ENCODE data around the gene NEK10. TPM values are rescaled to one million over a fixed set of nuclear protein-coding genes. Genes with fewer than 3 reads are reported as not detected.

NEK10 gene
- total RNA-seq, 1 donor from 2014 or later = 4.2 TPM

DNA sequence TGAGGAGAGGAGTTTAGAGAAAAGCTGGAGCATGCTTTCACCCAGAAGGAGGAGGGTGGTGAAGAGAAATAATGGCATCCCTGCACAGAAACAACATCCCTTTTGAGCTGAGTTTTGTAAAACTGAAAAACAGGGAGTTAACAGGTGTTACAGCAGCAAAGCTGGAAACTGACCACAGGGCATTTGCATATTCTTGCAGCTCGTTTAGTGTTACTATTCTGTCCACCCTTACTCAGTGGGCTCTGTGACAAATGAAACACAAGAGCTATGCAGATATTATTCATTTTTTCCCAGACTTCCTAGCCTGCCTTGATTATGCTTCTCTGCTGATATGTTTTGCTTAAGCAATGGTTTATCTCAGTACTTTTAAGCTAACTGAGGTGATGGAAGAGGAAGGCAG lies 272.0 kb downstream of the NEK10 start:
- Mint-ChIP-seq H3K27ac (no peak overlapping the region), H3K27me3 (no peaks in the 10 kb centered on the region), H3K4me3 (no peak overlapping the region), H3K9me3 (no peaks in the 10 kb centered on the region), H3K36me3 (peaks cover 3% of the 10 kb centered on the region), H3K4me1 (ENCODE audit: unreplicated experiment) (peaks cover 9% of the 10 kb centered on the region)
- TF ChIP-seq, protein P1, sequence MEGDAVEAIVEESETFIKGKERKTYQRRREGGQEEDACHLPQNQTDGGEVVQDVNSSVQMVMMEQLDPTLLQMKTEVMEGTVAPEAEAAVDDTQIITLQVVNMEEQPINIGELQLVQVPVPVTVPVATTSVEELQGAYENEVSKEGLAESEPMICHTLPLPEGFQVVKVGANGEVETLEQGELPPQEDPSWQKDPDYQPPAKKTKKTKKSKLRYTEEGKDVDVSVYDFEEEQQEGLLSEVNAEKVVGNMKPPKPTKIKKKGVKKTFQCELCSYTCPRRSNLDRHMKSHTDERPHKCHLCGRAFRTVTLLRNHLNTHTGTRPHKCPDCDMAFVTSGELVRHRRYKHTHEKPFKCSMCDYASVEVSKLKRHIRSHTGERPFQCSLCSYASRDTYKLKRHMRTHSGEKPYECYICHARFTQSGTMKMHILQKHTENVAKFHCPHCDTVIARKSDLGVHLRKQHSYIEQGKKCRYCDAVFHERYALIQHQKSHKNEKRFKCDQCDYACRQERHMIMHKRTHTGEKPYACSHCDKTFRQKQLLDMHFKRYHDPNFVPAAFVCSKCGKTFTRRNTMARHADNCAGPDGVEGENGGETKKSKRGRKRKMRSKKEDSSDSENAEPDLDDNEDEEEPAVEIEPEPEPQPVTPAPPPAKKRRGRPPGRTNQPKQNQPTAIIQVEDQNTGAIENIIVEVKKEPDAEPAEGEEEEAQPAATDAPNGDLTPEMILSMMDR (conservative IDR thresholded peaks at IDR 0.05) = no peak
- DNase-seq (ENCODE audit: extremely low spot score, unreplicated experiment) = no peak

DNA sequence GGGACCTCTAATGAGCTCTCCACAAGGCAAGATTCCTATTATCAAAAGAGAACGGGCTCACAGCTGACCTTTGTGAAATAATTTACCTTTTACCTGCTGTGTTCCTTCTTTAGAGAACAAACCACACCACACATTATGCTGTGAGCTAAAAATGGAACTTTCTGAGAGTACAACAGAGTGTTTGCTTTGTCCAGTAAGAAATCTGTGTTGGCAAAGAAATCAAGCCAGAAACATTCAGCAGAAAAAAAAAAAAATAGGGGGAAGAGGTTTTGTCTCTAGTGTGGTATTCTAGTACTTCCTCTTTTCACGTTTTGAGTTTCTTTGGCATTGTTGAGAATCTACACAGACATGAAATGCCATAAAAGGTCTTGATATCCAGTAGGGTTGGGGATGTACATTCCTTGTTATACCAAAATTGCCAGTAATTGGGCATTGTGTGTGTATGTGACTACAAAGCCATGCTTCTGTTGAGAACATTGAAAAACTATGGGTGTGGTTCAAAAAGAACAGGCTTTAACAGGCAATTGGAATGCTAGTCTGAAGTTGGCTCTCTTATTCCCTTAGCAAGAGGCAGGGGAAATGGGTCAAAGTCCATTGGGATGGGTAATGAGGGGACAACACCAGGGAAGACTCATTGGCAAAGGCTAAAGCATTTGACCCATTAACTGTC lies 273.5 kb downstream of the NEK10 start:
- H3K4me1 Mint-ChIP-seq (ENCODE audit: unreplicated experiment) = peaks cover 9% of the 10 kb centered on the region
- DNase-seq (ENCODE audit: extremely low spot score, unreplicated experiment) = no peak
- no peak overlapping the region for H3K27ac Mint-ChIP-seq
- no peak overlapping the region for H3K4me3 Mint-ChIP-seq
- H3K27me3 Mint-ChIP-seq = no peaks in the 10 kb centered on the region
- peaks cover 4% of the 10 kb centered on the region for H3K9me3 Mint-ChIP-seq
- TF ChIP-seq, protein P1 (conservative IDR thresholded peaks at IDR 0.05) = no peak
- H3K36me3 Mint-ChIP-seq = peaks cover 3% of the 10 kb centered on the region

DNA sequence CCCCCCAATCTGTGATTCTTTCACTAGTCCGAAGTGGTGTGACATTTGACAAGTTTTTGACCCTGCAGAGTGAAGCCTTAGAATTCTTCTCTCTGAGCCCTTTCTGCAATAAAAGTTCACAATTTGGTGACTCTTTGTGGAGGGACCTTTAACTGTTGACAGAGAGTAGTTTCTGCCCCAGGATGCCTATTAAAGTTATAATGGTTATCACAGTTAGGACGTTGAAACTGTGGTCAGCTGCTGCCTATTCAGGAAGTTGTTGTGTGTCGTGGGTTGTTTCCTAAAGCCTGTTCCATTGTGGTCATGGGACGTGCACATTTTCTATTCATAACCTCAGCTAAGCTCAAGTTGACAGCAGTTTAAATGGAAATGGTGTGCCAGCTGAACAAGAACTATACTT lies 274.5 kb downstream of the NEK10 start:
- H3K4me1 Mint-ChIP-seq (ENCODE audit: unreplicated experiment) = peaks cover 9% of the 10 kb centered on the region
- no peaks in the 10 kb centered on the region for H3K36me3 Mint-ChIP-seq
- DNase-seq (ENCODE audit: extremely low spot score, unreplicated experiment) = no peak
- TF ChIP-seq, protein P1 (conservative IDR thresholded peaks at IDR 0.05) = no peak
- H3K27me3 Mint-ChIP-seq = no peaks in the 10 kb centered on the region
- no peak overlapping the region for H3K4me3 Mint-ChIP-seq
- peaks cover 4% of the 10 kb centered on the region for H3K9me3 Mint-ChIP-seq
- H3K27ac Mint-ChIP-seq = no peak overlapping the region

DNA sequence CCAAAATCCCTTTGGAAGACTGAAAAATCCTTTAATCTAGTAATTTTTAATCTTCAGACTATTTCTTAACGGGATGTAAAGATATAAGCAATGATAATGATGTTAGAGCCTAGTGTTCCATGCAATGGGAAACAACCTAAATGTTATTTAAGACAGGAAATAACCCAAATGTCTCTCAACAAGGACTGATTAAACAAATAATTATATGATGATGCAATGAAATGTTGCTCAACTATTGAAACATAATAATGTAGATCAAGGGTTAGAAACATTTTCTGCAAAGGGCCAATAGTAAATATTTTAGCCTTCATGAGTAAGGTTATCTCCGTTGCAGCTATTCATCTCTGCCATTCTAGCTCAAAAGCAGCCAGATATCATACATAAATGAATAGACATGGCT lies 275.4 kb downstream of the NEK10 start:
- Mint-ChIP-seq H3K27ac (no peak overlapping the region), H3K36me3 (no peaks in the 10 kb centered on the region), H3K4me1 (ENCODE audit: unreplicated experiment) (peaks cover 9% of the 10 kb centered on the region), H3K9me3 (peaks cover 4% of the 10 kb centered on the region), H3K27me3 (no peaks in the 10 kb centered on the region), H3K4me3 (no peak overlapping the region)
- TF ChIP-seq, protein P1 (conservative IDR thresholded peaks at IDR 0.05) = no peak
- no peak for DNase-seq (ENCODE audit: extremely low spot score, unreplicated experiment)

DNA sequence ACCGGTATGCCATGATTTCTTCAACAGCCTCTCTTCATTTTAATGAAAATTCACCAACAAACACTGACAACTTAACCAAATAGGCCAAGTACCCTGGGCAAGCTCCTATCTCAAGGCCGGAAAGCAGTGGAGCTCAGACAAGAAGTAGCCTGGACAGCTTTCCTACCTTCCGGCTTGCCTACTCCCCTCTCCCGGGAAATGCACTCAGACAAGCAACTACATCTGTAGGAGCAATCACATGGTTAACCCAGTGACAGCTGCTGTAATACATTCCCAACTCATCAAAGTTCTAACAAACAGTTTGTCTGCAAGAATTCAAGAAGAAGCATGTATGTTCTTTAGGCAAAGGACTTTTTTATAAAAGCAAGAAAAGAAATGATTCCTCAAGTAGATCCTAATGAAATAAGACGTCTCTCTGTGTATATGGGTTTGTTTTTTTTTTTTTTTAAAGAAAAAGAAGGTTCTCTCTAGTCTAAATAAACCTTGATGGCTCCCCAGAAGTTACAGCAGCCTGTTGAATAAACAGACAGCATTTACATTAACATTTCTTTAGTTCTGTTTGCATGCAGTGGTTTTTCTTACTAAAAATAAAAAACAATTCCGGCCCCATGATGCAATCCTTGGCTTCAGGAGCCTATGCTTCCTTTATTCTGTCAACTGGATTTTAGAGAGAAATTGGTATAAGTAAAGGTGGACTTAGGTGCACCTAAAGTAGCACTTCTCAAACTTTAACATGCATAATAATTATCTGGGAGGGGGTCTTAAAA lies 278.7 kb downstream of the NEK10 start:
- TF ChIP-seq, protein P1 (conservative IDR thresholded peaks at IDR 0.05) = no peak
- no peaks in the 10 kb centered on the region for H3K27me3 Mint-ChIP-seq
- no peak overlapping the region for H3K4me3 Mint-ChIP-seq

More for the DNA sequence above, 278.7 kb downstream of the NEK10 start:
- peaks cover 4% of the 10 kb centered on the region for H3K9me3 Mint-ChIP-seq
- H3K27ac Mint-ChIP-seq = no peak overlapping the region
- no peaks in the 10 kb centered on the region for H3K36me3 Mint-ChIP-seq
- no peak for DNase-seq (ENCODE audit: extremely low spot score, unreplicated experiment)
- H3K4me1 Mint-ChIP-seq (ENCODE audit: unreplicated experiment) = peaks cover 13% of the 10 kb centered on the region

All from type B pancreatic cell (in vitro differentiated cells).